Panc1 (cell line): ENCODE results near the gene RHOG. TPM values are rescaled to one million over a fixed set of nuclear protein-coding genes. Genes with fewer than 3 reads are reported as not detected.

Source experiments
- ATAC-seq: fragments of 200-7000 bp; cut with Tn5 transposase; 2 replicates; pipeline ENCODE4 v1.9.1; 2020; ENCODE audit warnings: mild to moderate bottlenecking, moderate library complexity
- BruUV-seq: library from RNA; stranded (reverse); fragments of 400-500 nt; replicated peaks from 2 replicates; lab custom pipeline; 2021; lab: Mats Ljungman, UMichigan
- CTCF ChIA-PET: fragments of 300-600 bp; sonication (Branson Sonifier 250); formaldehyde crosslinking; loops from one replicate; lab custom pipeline; 2022; ENCODE audit warnings: antibody characterized with exemption; lab: Charles Lee
- POLR2A ChIA-PET: fragments of 300-600 bp; sonication (Branson Sonifier 250); formaldehyde crosslinking; loops from one replicate; lab custom pipeline; 2022; ENCODE audit warnings: antibody characterized with exemption; lab: Charles Lee
- DNase-seq: peaks from one replicate; pipeline ENCODE4 v3.0.0-alpha.2; 2010; ENCODE audit warnings: low read depth, low spot score
- H3K27ac ChIP-seq: 2 replicates; pipeline ENCODE4 v1.5.1; 2011; ENCODE audit warnings: mild to moderate bottlenecking, low read length, inconsistent platforms
- H3K27me3 ChIP-seq: fragments of 200-500 bp; sonication (Bioruptor generic); 2 replicates; pipeline ENCODE4 v1.6.0; 2014; ENCODE audit warnings: low read length, inconsistent platforms; ENCODE audit not compliant: control insufficient read depth, insufficient read depth
- H3K36me3 ChIP-seq: fragments of 200-500 bp; sonication (Bioruptor generic); 2 replicates; pipeline ENCODE4 v1.5.1; 2014; ENCODE audit warnings: inconsistent platforms, mild to moderate bottlenecking, low read length, moderate library complexity; ENCODE audit not compliant: control insufficient read depth, insufficient read depth
- H3K4me1 ChIP-seq: 2 replicates; pipeline ENCODE4 v1.5.1; 2011; ENCODE audit warnings: inconsistent platforms, mild to moderate bottlenecking, low read length, moderate library complexity; ENCODE audit not compliant: control insufficient read depth, insufficient read depth
- H3K4me3 ChIP-seq, 2 experiments: 2 replicates each; pipeline ENCODE4 v1.5.1; 2011 to 2012; ENCODE audit warnings: low read depth in 2 of 2, low read length in 2 of 2, mild to moderate bottlenecking in 2 of 2, inconsistent platforms in 1 of 2, moderate library complexity in 1 of 2
- H3K9me3 ChIP-seq: fragments of 200-500 bp; sonication (Bioruptor generic); 2 replicates; pipeline ENCODE4 v1.5.1; 2014; ENCODE audit warnings: low read depth, mild to moderate bottlenecking, inconsistent platforms, low read length, moderate library complexity; ENCODE audit not compliant: control insufficient read depth, insufficient read depth
- POLR2AphosphoS5 ChIP-seq: IDR thresholded peaks from 2 replicates; pipeline ENCODE4 v1.6.1; 2012; ENCODE audit warnings: mild to moderate bottlenecking, low read depth, low read length, moderate library complexity
- SIN3A ChIP-seq: IDR thresholded peaks from 2 replicates; pipeline ENCODE4 v1.6.1; 2012; ENCODE audit warnings: low read depth, mild to moderate bottlenecking, low read length, moderate library complexity, borderline replicate concordance; ENCODE audit not compliant: insufficient read depth
- TCF7L2 ChIP-seq: IDR thresholded peaks from 2 replicates; pipeline ENCODE4 v1.6.1; 2011; ENCODE audit warnings: mild to moderate bottlenecking, low read depth, low read length, inconsistent platforms
- in situ Hi-C: cut with HindIII; loops from 2 replicates; pipeline ENCODE4 v1.10.0; 2016; ENCODE audit warnings: low sequenced_read_pairs, low pct_unique_long_range_greater_than_20kb
- intact Hi-C: fragments of 100-400 bp; cut with micrococcal nuclease; formaldehyde crosslinking; loops from one replicate; pipeline ENCODE4 v1.10.0; 2022; ENCODE audit not compliant: unreplicated experiment
- total RNA-seq: library from RNA; stranded (reverse); gene quantifications from one replicate; pipeline ENCODE4 v1.2.1, GENCODE V29; 2021; ENCODE audit not compliant: unreplicated experiment
- TF ChIP-seq, protein P1 (sequence below), 2 experiments: IDR thresholded peaks; 2 replicates each; pipeline ENCODE4 v1.6.1; 2011 to 2012; ENCODE audit warnings: low read depth in 2 of 2, control low read depth in 1 of 2, low read length in 1 of 2, mild to moderate bottlenecking in 1 of 2, moderate library complexity in 1 of 2; ENCODE audit not compliant: insufficient read depth in 1 of 2
- TF ChIP-seq, protein P2 (sequence below): fragments of 450-650 bp; IDR thresholded peaks from 2 replicates; pipeline ENCODE4 v1.5.1; 2017; ENCODE audit warnings: mild to moderate bottlenecking

Gene RHOG
- total RNA-seq, 1 experiment from 2014 or later: 156 TPM

DNA sequence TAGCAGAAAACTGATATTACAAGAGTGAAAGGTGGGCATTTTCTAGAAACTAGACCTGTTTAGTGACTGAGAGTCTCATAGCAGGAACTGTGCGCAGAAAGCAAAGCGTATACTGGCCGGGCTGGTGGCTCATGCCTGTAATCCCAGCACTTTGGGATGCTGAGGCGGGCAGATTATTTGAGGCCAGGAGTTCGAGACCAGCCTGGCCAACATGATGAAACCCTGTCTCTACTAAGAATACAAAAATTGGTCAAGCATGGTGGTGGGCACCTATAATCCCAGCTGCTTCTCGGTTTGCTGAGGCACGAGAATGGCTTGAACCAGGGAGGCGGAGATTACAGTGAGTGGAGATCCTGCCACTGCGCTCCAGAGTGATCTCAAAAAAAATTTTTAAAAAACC lies 41.6 kb downstream of the RHOG start:
- in situ Hi-C loops: no loop called here
- DNase-seq (no peak), ATAC-seq (no peak)
- peak overlapping the region; percentile 98 for H3K27ac ChIP-seq
- ChIA-PET CTCF (interaction anchor here (0.6 to 0.7 kb wide), 2 partner anchors 14 to 817 kb away, joined by 3 to 11 read pairs; no protein-coding TSS in a partner anchor), POLR2A (interaction anchor here (0.6 to 0.7 kb wide), 2 partner anchors 26 to 1139 kb away, joined by 6 to 9 read pairs; no protein-coding TSS in a partner anchor)
- TF ChIP-seq TCF7L2: no peak
- TF ChIP-seq, protein P1, sequence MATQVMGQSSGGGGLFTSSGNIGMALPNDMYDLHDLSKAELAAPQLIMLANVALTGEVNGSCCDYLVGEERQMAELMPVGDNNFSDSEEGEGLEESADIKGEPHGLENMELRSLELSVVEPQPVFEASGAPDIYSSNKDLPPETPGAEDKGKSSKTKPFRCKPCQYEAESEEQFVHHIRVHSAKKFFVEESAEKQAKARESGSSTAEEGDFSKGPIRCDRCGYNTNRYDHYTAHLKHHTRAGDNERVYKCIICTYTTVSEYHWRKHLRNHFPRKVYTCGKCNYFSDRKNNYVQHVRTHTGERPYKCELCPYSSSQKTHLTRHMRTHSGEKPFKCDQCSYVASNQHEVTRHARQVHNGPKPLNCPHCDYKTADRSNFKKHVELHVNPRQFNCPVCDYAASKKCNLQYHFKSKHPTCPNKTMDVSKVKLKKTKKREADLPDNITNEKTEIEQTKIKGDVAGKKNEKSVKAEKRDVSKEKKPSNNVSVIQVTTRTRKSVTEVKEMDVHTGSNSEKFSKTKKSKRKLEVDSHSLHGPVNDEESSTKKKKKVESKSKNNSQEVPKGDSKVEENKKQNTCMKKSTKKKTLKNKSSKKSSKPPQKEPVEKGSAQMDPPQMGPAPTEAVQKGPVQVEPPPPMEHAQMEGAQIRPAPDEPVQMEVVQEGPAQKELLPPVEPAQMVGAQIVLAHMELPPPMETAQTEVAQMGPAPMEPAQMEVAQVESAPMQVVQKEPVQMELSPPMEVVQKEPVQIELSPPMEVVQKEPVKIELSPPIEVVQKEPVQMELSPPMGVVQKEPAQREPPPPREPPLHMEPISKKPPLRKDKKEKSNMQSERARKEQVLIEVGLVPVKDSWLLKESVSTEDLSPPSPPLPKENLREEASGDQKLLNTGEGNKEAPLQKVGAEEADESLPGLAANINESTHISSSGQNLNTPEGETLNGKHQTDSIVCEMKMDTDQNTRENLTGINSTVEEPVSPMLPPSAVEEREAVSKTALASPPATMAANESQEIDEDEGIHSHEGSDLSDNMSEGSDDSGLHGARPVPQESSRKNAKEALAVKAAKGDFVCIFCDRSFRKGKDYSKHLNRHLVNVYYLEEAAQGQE (IDR thresholded peaks at IDR 0.05; ENCODE audit: insufficient read depth in 1 of 2, low read depth in 2 of 2, low read length in 1 of 2): no peak
- no peak for TF ChIP-seq POLR2AphosphoS5
- H3K4me1 ChIP-seq: peaks cover 10% of the 10 kb centered on the region
- H3K36me3 ChIP-seq: peaks cover 3% of the 10 kb centered on the region
- no TSS peak for BruUV-seq
- no peaks in the 10 kb centered on the region for H3K27me3 ChIP-seq
- H3K9me3 ChIP-seq: no peaks in the 10 kb centered on the region
- no peak overlapping the region for H3K4me3 ChIP-seq
- intact Hi-C loops: no loop called here

DNA sequence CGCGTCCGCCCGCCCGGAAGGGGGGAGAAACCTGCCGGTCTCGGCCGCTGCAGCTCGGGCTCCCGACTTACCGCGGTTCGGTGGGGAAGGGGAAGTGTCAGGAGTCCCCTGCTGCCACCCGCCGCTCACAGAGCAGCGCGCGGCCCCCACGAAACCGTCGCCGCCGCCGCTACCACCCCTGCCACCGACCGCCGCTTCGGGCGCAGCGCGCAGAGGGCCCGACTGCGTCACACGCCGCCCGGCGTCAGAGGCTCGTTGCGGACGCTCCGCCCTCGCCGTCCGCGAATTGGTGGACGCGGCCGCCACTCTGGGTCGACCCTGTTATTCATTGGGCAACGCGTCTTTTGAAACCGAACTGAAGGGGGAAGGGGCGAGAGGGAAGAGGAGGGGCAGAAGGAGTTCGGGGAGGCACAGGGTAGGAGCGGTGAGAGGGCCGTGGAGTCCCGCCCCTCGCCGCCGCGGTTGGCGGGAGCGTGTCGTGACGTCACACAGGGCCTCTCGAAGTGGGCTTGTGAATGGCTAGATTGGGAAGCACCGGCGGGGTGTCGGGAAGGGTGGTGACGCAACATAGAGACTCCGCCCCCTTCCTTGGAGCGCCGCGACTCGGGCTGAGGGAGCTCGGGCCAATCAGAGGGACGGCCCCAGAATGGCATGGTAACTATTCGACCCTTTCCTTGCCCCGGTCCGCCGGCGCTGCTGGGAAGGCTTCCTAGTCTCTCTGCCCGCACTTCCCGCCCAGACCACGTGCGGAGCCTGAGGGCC lies 43.2 kb downstream of the RHOG start, which contains the start of gene NUP98:
NUP98 (minus strand) TSS at position 226 of the 762 bp plus-strand sequence. CDS start 15,437 bp downstream, outside the sequence.
- no TSS peak for BruUV-seq
- H3K9me3 ChIP-seq: no peaks in the 10 kb centered on the region
- in situ Hi-C loops: no loop called here
- peak within 1 kb of the TSS; percentile 73 to 89 for H3K4me3 ChIP-seq
- ChIA-PET POLR2A (interaction anchor here (0.6 to 1.4 kb wide), 5 partner anchors 11 to 212 kb away, joined by 3 to 7 read pairs (median 3); partner anchors contain the start of gene PGAP2), CTCF (interaction anchor here (0.7 to 1.0 kb wide), 2 partner anchors 11 to 44 kb away, joined by 5 to 6 read pairs; partner anchors contain the start of genes PGAP2 and RHOG)
- intact Hi-C loops: no loop called here
- peak within 1 kb of the TSS; percentile 98 for H3K27ac ChIP-seq
- H3K27me3 ChIP-seq: no peaks in the 10 kb centered on the region
- H3K36me3 ChIP-seq: peaks cover 13% of the 10 kb centered on the region
- TF ChIP-seq SIN3A (peak; percentile 92), TCF7L2 (peak; percentile 98), POLR2AphosphoS5 (peak; percentile 97)
- TF ChIP-seq, protein P1 (IDR thresholded peaks at IDR 0.05; ENCODE audit: insufficient read depth in 1 of 2, low read depth in 2 of 2, low read length in 1 of 2): no peak
- TF ChIP-seq, protein P2, sequence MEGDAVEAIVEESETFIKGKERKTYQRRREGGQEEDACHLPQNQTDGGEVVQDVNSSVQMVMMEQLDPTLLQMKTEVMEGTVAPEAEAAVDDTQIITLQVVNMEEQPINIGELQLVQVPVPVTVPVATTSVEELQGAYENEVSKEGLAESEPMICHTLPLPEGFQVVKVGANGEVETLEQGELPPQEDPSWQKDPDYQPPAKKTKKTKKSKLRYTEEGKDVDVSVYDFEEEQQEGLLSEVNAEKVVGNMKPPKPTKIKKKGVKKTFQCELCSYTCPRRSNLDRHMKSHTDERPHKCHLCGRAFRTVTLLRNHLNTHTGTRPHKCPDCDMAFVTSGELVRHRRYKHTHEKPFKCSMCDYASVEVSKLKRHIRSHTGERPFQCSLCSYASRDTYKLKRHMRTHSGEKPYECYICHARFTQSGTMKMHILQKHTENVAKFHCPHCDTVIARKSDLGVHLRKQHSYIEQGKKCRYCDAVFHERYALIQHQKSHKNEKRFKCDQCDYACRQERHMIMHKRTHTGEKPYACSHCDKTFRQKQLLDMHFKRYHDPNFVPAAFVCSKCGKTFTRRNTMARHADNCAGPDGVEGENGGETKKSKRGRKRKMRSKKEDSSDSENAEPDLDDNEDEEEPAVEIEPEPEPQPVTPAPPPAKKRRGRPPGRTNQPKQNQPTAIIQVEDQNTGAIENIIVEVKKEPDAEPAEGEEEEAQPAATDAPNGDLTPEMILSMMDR: no peak
- peak; percentile 95 for ATAC-seq
- H3K4me1 ChIP-seq: peaks cover 10% of the 10 kb centered on the region
- peak; percentile 100 for DNase-seq
